Heart left ventricle (tissue), 13 donors: ENCODE measurements around the gene STOML3.

Experiments
- CTCF ChIP-seq, 12 donors: fragments of 200-600 bp; sonication (generic) in 4 of 12; IDR thresholded peaks; one replicate each; pipeline versions ENCODE4 v1.5.0 to v1.8.0; 2018 to 2022; ENCODE audit warnings: antibody characterized with exemption in 12 of 12, mild to moderate bottlenecking in 5 of 12
- POLR2A ChIP-seq, 2 donors: fragments of 450-650 bp; IDR thresholded peaks; one replicate each; pipeline ENCODE4 v1.6.1; 2017; ENCODE audit warnings: antibody characterized with exemption in 2 of 2, mild to moderate bottlenecking in 2 of 2, moderate library complexity in 2 of 2
- donor health status: ischemic (EF 13 %, LVEDD 7.1; RV severe dilation, severe dysfunction).
- donor health status: DM: no; HTN: yes; CAD: no.
- donor health status: DM: no; HTN: no; CAD: no.
- donor health status: ischemic (EF 25% LVEDD 6.9; RV normal size, moderate dysfunction).
- donor health status: ischemic (EF 25% LVEDD 5.7; RV mildly dilated, moderate dysfunction).
- donor health status: ischemic (EF 35%, LVEDD 5.7; RV mildly dilated, moderate dysfunction).
- donor health status: nonischemic (EF 11% LVEDD 7.7; RV severe dilation, severe dysfunction).
- donor health status: DM: yes; HTN: yes; CAD: no.
- donor health status: PGD.
- donor health status: ischemic (EF 29% LVEDD 5.4; RV normal size, mild dysfunction).
- donor health status: nonischemic (EF 23%, LVEDD 6.1; RV moderate dilation, normal function).

GRCh38 chr13:38990693-38991092, at the start of gene STOML3:
- TF ChIP-seq CTCF (IDR thresholded peaks at IDR 0.05) (no peak), POLR2A (IDR thresholded peaks at IDR 0.05) (no peak)
